Body of pancreas (tissue), 4 donors: ENCODE measurements around the gene TRPM3.

Experiments
- POLR2A ChIP-seq, 3 donors: fragments of 450-650 bp; IDR thresholded peaks; one replicate each; pipeline ENCODE4 v1.6.1; 2016; ENCODE audit warnings: antibody characterized with exemption in 3 of 3, mild to moderate bottlenecking in 2 of 3
- TF ChIP-seq, protein P1 (sequence below), 7 experiments: fragments of 450-650 bp in 4 of 7; fragments of 200-600 bp in 3 of 7; sonication (generic) in 3 of 7; IDR thresholded peaks; one replicate each; pipeline ENCODE4 v1.5.1; 2016 to 2019; ENCODE audit warnings: antibody characterized with exemption in 7 of 7

DNA sequence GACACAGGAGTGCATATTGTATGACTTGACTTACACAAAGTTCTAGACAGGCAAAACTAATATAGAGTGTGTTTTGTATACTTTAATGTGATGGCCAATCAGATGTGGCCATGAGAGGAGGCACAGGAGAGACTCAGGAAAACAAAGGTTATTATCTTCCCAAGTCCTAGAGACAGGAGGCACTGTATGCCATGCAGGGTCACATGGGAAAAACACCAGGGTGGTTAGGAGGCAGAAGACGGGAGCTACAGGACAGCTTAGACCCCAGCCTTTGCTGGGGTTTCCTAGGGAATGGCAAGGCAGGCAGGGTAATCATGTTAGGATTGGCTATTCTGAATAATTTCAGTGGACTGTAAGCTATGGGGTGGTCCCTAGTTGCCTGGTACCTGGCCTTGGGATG, 16.2 kb downstream of the TRPM3 start:
- TF ChIP-seq, protein P1, sequence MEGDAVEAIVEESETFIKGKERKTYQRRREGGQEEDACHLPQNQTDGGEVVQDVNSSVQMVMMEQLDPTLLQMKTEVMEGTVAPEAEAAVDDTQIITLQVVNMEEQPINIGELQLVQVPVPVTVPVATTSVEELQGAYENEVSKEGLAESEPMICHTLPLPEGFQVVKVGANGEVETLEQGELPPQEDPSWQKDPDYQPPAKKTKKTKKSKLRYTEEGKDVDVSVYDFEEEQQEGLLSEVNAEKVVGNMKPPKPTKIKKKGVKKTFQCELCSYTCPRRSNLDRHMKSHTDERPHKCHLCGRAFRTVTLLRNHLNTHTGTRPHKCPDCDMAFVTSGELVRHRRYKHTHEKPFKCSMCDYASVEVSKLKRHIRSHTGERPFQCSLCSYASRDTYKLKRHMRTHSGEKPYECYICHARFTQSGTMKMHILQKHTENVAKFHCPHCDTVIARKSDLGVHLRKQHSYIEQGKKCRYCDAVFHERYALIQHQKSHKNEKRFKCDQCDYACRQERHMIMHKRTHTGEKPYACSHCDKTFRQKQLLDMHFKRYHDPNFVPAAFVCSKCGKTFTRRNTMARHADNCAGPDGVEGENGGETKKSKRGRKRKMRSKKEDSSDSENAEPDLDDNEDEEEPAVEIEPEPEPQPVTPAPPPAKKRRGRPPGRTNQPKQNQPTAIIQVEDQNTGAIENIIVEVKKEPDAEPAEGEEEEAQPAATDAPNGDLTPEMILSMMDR (IDR thresholded peaks at IDR 0.05): no peak
- no peak for TF ChIP-seq POLR2A (IDR thresholded peaks at IDR 0.05)
